OCI-LY3 (cell line): ENCODE data around the gene CD209.

Source experiments
- EZH2phosphoT487 ChIP-seq: fragments of 200-600 bp; shearing (Covaris generic); IDR thresholded peaks from 2 replicates; pipeline ENCODE4 v1.6.1; 2018; ENCODE audit warnings: antibody characterized with exemption, mixed run types, low read depth
- TF ChIP-seq, protein P1 (sequence below): fragments of 200-600, 300-600 bp; sonication (generic); IDR thresholded peaks from 2 replicates; pipeline ENCODE4 v1.5.1; 2014; ENCODE audit warnings: antibody characterized with exemption, low read length, low read depth

DNA sequence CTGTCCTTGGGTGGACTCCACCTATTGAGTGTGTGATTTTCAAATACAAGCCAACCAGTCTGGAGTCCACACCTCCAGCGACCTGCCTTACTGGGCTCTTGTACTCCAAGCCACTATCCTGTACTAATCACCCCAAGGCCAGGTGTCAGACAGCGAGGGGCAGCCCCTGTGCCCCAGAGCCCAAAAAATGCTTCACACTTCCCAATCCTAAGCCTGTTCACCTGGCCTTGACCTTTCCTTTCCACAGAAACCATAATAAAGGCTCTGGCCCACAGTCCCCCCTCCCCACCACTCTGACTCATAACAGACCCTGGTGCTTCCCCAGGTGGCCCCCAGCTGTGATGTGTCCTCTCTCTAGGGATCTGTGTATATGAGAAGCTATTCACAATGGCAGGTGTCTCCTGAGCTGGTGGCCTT, 3.9 kb downstream of the CD209 start:
- TF ChIP-seq, protein P1, sequence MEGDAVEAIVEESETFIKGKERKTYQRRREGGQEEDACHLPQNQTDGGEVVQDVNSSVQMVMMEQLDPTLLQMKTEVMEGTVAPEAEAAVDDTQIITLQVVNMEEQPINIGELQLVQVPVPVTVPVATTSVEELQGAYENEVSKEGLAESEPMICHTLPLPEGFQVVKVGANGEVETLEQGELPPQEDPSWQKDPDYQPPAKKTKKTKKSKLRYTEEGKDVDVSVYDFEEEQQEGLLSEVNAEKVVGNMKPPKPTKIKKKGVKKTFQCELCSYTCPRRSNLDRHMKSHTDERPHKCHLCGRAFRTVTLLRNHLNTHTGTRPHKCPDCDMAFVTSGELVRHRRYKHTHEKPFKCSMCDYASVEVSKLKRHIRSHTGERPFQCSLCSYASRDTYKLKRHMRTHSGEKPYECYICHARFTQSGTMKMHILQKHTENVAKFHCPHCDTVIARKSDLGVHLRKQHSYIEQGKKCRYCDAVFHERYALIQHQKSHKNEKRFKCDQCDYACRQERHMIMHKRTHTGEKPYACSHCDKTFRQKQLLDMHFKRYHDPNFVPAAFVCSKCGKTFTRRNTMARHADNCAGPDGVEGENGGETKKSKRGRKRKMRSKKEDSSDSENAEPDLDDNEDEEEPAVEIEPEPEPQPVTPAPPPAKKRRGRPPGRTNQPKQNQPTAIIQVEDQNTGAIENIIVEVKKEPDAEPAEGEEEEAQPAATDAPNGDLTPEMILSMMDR = no peak
- peak; percentile 83 for TF ChIP-seq EZH2phosphoT487
